ENCODE data around the gene WNT3. TPM values are rescaled to one million over a fixed set of nuclear protein-coding genes. Genes with fewer than 3 reads are reported as not detected.

WNT3 gene
- total RNA-seq, 1 experiment from 2014 or later = 6.1 TPM

GRCh38 chr17:46834846-46835245, 16.4 kb upstream of the WNT3 start:
- Mint-ChIP-seq H3K36me3 (ENCODE audit: insufficient read depth, unreplicated experiment) (peaks cover 8% of the 10 kb centered on the region), H3K9me3 (ENCODE audit: low read depth, unreplicated experiment) (peaks cover 1% of the 10 kb centered on the region), H3K4me1 (ENCODE audit: low read depth, unreplicated experiment) (peaks cover 11% of the 10 kb centered on the region), H3K27ac (ENCODE audit: unreplicated experiment) (no peak overlapping the region), H3K27me3 (ENCODE audit: unreplicated experiment) (peaks cover 85% of the 10 kb centered on the region), H3K4me3 (ENCODE audit: low read depth, unreplicated experiment) (no peak overlapping the region)
- TF ChIP-seq CTCF (IDR thresholded peaks at IDR 0.05; ENCODE audit: unreplicated experiment) = no peak
- no TSS peak for BruUV-seq (replicated peaks)
- CTCF ChIA-PET = interaction anchor here (0.6 to 1.7 kb wide), 4 partner anchors 13 to 52 kb away, joined by 3 to 7 read pairs (median 4); no protein-coding TSS in a partner anchor
- no peak for DNase-seq
- intact Hi-C loops (cut with micrococcal nuclease; ENCODE audit: unreplicated experiment) = no loop called here

DNA sequence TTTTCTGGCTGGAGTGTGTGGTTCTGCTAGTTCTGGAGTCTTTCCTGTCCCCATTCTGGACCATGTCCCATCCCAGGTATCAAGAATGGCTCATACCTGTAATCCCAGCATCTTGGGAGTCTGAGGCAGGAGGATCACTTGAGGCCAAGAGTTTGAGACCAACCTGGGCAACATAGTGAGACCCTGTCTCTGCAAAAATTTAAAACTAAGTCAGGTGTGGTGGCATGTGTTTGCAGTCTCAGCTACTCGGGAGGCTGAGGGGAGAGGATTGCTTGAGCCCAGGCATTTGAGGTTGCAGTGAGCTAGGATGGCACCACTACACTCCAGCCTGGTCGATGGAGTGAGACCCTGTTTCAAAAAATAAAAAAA, 15.3 kb upstream of the WNT3 start:
- Mint-ChIP-seq H3K4me1 (ENCODE audit: low read depth, unreplicated experiment) (peaks cover 11% of the 10 kb centered on the region), H3K36me3 (ENCODE audit: insufficient read depth, unreplicated experiment) (peaks cover 8% of the 10 kb centered on the region), H3K27ac (ENCODE audit: unreplicated experiment) (no peak overlapping the region), H3K27me3 (ENCODE audit: unreplicated experiment) (peaks cover 86% of the 10 kb centered on the region), H3K4me3 (ENCODE audit: low read depth, unreplicated experiment) (no peak overlapping the region), H3K9me3 (ENCODE audit: low read depth, unreplicated experiment) (no peaks in the 10 kb centered on the region)
- CTCF ChIA-PET = no interaction called here
- intact Hi-C loops (cut with micrococcal nuclease; ENCODE audit: unreplicated experiment) = no loop called here
- DNase-seq = no peak
- BruUV-seq (replicated peaks) = no TSS peak
- TF ChIP-seq CTCF (IDR thresholded peaks at IDR 0.05; ENCODE audit: unreplicated experiment) = no peak

- Mint-ChIP-seq H3K36me3 (ENCODE audit: insufficient read depth, unreplicated experiment) (peaks cover 8% of the 10 kb centered on the region), H3K9me3 (ENCODE audit: low read depth, unreplicated experiment) (no peaks in the 10 kb centered on the region), H3K27ac (ENCODE audit: unreplicated experiment) (no peak overlapping the region), H3K4me1 (ENCODE audit: low read depth, unreplicated experiment) (peaks cover 11% of the 10 kb centered on the region), H3K4me3 (ENCODE audit: low read depth, unreplicated experiment) (no peak overlapping the region), H3K27me3 (ENCODE audit: unreplicated experiment) (peaks cover 91% of the 10 kb centered on the region)
- intact Hi-C loops (cut with micrococcal nuclease; ENCODE audit: unreplicated experiment) = no loop called here
- TF ChIP-seq CTCF (IDR thresholded peaks at IDR 0.05; ENCODE audit: unreplicated experiment) = no peak
- no TSS peak for BruUV-seq (replicated peaks)
- DNase-seq = no peak
- CTCF ChIA-PET = interaction anchor here (0.5 to 0.8 kb wide), 6 partner anchors 9 to 821 kb away, joined by 3 to 7 read pairs (median 4); no protein-coding TSS in a partner anchor
These were observed 14.7 kb upstream of the WNT3 start for GRCh38 chr17:46832945-46833839.

GRCh38 chr17:46832331-46832821, 13.9 kb upstream of the WNT3 start:
- H3K27ac Mint-ChIP-seq (ENCODE audit: unreplicated experiment) = no peak overlapping the region
- peaks cover 8% of the 10 kb centered on the region for H3K36me3 Mint-ChIP-seq (ENCODE audit: insufficient read depth, unreplicated experiment)
- intact Hi-C loops (cut with micrococcal nuclease; ENCODE audit: unreplicated experiment) = no loop called here
- no TSS peak for BruUV-seq (replicated peaks)
- H3K4me3 Mint-ChIP-seq (ENCODE audit: low read depth, unreplicated experiment) = no peak overlapping the region
- H3K9me3 Mint-ChIP-seq (ENCODE audit: low read depth, unreplicated experiment) = no peaks in the 10 kb centered on the region
- DNase-seq = no peak
- TF ChIP-seq CTCF (IDR thresholded peaks at IDR 0.05; ENCODE audit: unreplicated experiment) = no peak
- CTCF ChIA-PET = interaction anchor here (0.5 kb wide), 1 partner anchor 822 kb away, joined by 7 read pairs; no protein-coding TSS in a partner anchor
- peaks cover 91% of the 10 kb centered on the region for H3K27me3 Mint-ChIP-seq (ENCODE audit: unreplicated experiment)
- peaks cover 11% of the 10 kb centered on the region for H3K4me1 Mint-ChIP-seq (ENCODE audit: low read depth, unreplicated experiment)
